Panc1 (cell line): ENCODE measurements around the gene TRIM64. TPM values are rescaled to one million over a fixed set of nuclear protein-coding genes. Genes with fewer than 3 reads are reported as not detected.
"Not testable (repeated sequence)": the region's sequence is repeated elsewhere in the genome, so short reads cannot be mapped to it uniquely, and the experiment has no call there.

Experiments
- ATAC-seq: fragments of 200-7000 bp; cut with Tn5 transposase; 2 replicates; pipeline ENCODE4 v1.9.1; 2020; ENCODE audit warnings: mild to moderate bottlenecking, moderate library complexity
- Bru-seq: library from RNA; stranded (reverse); fragments of 400-500 nt; gene quantifications from one replicate; lab custom pipeline; 2021; lab: Mats Ljungman, UMichigan
- BruChase-seq, 2 experiments: library from RNA; stranded (reverse); fragments of 400-500 nt; gene quantifications; one replicate each; lab custom pipeline; 2021; lab: Mats Ljungman, UMichigan
- BruUV-seq: library from RNA; stranded (reverse); fragments of 400-500 nt; replicated peaks from 2 replicates; lab custom pipeline; 2021; lab: Mats Ljungman, UMichigan
- CTCF ChIA-PET: fragments of 300-600 bp; sonication (Branson Sonifier 250); formaldehyde crosslinking; loops from one replicate; lab custom pipeline; 2022; ENCODE audit warnings: antibody characterized with exemption; lab: Charles Lee
- POLR2A ChIA-PET: fragments of 300-600 bp; sonication (Branson Sonifier 250); formaldehyde crosslinking; loops from one replicate; lab custom pipeline; 2022; ENCODE audit warnings: antibody characterized with exemption; lab: Charles Lee
- DNase-seq: peaks from one replicate; pipeline ENCODE4 v3.0.0-alpha.2; 2010; ENCODE audit warnings: low read depth, low spot score
- H3K27ac ChIP-seq: 2 replicates; pipeline ENCODE4 v1.5.1; 2011; ENCODE audit warnings: mild to moderate bottlenecking, low read length, inconsistent platforms
- H3K27me3 ChIP-seq: fragments of 200-500 bp; sonication (Bioruptor generic); 2 replicates; pipeline ENCODE4 v1.6.0; 2014; ENCODE audit warnings: low read length, inconsistent platforms; ENCODE audit not compliant: control insufficient read depth, insufficient read depth
- H3K36me3 ChIP-seq: fragments of 200-500 bp; sonication (Bioruptor generic); 2 replicates; pipeline ENCODE4 v1.5.1; 2014; ENCODE audit warnings: inconsistent platforms, mild to moderate bottlenecking, low read length, moderate library complexity; ENCODE audit not compliant: control insufficient read depth, insufficient read depth
- H3K4me1 ChIP-seq: 2 replicates; pipeline ENCODE4 v1.5.1; 2011; ENCODE audit warnings: inconsistent platforms, mild to moderate bottlenecking, low read length, moderate library complexity; ENCODE audit not compliant: control insufficient read depth, insufficient read depth
- H3K4me3 ChIP-seq, 2 experiments: 2 replicates each; pipeline ENCODE4 v1.5.1; 2011 to 2012; ENCODE audit warnings: low read depth in 2 of 2, low read length in 2 of 2, mild to moderate bottlenecking in 2 of 2, inconsistent platforms in 1 of 2, moderate library complexity in 1 of 2
- H3K9me3 ChIP-seq: fragments of 200-500 bp; sonication (Bioruptor generic); 2 replicates; pipeline ENCODE4 v1.5.1; 2014; ENCODE audit warnings: low read depth, mild to moderate bottlenecking, inconsistent platforms, low read length, moderate library complexity; ENCODE audit not compliant: control insufficient read depth, insufficient read depth
- POLR2AphosphoS5 ChIP-seq: IDR thresholded peaks from 2 replicates; pipeline ENCODE4 v1.6.1; 2012; ENCODE audit warnings: mild to moderate bottlenecking, low read depth, low read length, moderate library complexity
- SIN3A ChIP-seq: IDR thresholded peaks from 2 replicates; pipeline ENCODE4 v1.6.1; 2012; ENCODE audit warnings: low read depth, mild to moderate bottlenecking, low read length, moderate library complexity, borderline replicate concordance; ENCODE audit not compliant: insufficient read depth
- TCF7L2 ChIP-seq: IDR thresholded peaks from 2 replicates; pipeline ENCODE4 v1.6.1; 2011; ENCODE audit warnings: mild to moderate bottlenecking, low read depth, low read length, inconsistent platforms
- in situ Hi-C: cut with HindIII; loops from 2 replicates; pipeline ENCODE4 v1.10.0; 2016; ENCODE audit warnings: low sequenced_read_pairs, low pct_unique_long_range_greater_than_20kb
- intact Hi-C: fragments of 100-400 bp; cut with micrococcal nuclease; formaldehyde crosslinking; loops from one replicate; pipeline ENCODE4 v1.10.0; 2022; ENCODE audit not compliant: unreplicated experiment
- long read RNA-seq: library from polyadenylated mRNA; unstranded; transcript quantifications from one replicate; pipeline ENCODE4 v2.0.0, GENCODE V29; 2021; ENCODE audit not compliant: unreplicated experiment
- polyA plus RNA-seq: library from polyadenylated mRNA; unstranded; fragments of >200 nt; gene quantifications from one replicate; pipeline ENCODE4 v1.2.1, GENCODE V29; 2012; ENCODE audit warnings: missing spikeins; ENCODE audit not compliant: insufficient read length
- total RNA-seq: library from RNA; stranded (reverse); gene quantifications from one replicate; pipeline ENCODE4 v1.2.1, GENCODE V29; 2021; ENCODE audit not compliant: unreplicated experiment

TRIM64 gene, protein sequence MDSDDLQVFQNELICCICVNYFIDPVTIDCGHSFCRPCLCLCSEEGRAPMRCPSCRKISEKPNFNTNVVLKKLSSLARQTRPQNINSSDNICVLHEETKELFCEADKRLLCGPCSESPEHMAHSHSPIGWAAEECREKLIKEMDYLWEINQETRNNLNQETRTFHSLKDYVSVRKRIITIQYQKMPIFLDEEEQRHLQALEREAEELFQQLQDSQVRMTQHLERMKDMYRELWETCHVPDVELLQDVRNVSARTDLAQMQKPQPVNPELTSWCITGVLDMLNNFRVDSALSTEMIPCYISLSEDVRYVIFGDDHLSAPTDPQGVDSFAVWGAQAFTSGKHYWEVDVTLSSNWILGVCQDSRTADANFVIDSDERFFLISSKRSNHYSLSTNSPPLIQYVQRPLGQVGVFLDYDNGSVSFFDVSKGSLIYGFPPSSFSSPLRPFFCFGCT
- not detected for total RNA-seq
- not detected for polyA plus RNA-seq
- Bru-seq, nascent RNA: not detected
- BruChase-seq, experiment 1, labeled RNA remaining after a 2-hour chase: not detected
- BruChase-seq, experiment 2, labeled RNA remaining after a 6-hour chase: not detected
- long read RNA-seq: 0 reads

DNA sequence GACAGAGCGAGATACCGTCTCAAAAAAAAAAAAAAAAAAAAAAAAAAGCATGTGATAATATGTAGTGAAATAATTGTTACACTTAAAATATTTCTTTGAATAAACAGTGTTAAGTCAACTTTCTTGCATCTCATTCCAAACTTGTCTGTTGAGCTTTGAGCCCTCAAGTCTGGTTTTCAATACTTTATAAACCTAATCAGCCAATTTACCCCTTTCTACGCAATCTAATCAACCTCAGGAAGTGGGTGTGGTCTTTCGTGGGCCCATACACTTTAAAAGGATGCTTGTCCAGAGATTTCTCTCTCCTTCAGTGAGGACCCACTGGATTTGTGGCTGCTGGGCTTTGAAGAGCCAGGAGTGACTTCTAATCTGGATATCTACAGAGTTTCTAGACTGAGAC lies at the start of gene TRIM64:
TSS of gene TRIM64 (plus strand) at position 301 of the 400 bp plus-strand sequence. CDS start 2,467 bp downstream, outside the sequence.
- H3K36me3 ChIP-seq, BruUV-seq, H3K27ac ChIP-seq, H3K4me1 ChIP-seq, in situ Hi-C loops, CTCF ChIA-PET, DNase-seq, H3K4me3 ChIP-seq, intact Hi-C loops, H3K27me3 ChIP-seq, ATAC-seq, POLR2A ChIA-PET, H3K9me3 ChIP-seq: not testable (repeated sequence)

DNA sequence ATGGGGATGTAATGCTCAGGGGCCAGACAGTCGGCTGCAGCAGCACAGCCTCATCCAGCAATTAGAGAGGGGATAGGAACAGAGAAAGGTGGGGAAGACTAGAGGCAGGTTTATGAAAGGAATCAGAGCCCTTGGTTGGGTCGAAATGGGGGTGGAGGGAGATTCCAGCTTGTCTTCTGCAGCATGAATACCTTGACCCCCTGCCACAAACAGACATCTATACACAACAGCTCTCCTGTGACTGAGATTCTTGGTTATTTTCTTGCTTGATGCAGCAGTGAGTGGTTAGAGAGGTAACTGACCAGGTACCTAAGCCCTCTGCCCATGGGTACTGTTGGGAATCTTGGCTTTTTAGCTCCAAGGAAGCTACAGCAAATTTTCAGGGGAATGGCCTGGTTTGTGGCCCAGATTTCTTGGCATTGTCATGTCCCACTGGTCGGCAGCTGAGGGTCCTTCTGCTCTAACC lies 43.6 kb upstream of the TRIM64 start, which contains the start of gene TRIM49D1:
TSS of gene TRIM49D1 (minus strand) at position 51 of the 466 bp plus-strand sequence. CDS start 4,535 bp downstream, outside the sequence.
- CTCF ChIA-PET: no interaction called here
- H3K4me1 ChIP-seq: no peaks in the 10 kb centered on the region
- in situ Hi-C loops (no loop called here), intact Hi-C loops (no loop called here)
- H3K27ac ChIP-seq: no peak within 1 kb of the TSS
- H3K4me3 ChIP-seq: no peak within 1 kb of the TSS
- H3K27me3 ChIP-seq: no peaks in the 10 kb centered on the region
- no TSS peak for BruUV-seq
- ATAC-seq (no peak), DNase-seq (no peak)
- H3K9me3 ChIP-seq: no peaks in the 10 kb centered on the region
- TF ChIP-seq POLR2AphosphoS5 (no peak), SIN3A (no peak), TCF7L2 (no peak)
- POLR2A ChIA-PET: no interaction called here
- no peaks in the 10 kb centered on the region for H3K36me3 ChIP-seq

DNA sequence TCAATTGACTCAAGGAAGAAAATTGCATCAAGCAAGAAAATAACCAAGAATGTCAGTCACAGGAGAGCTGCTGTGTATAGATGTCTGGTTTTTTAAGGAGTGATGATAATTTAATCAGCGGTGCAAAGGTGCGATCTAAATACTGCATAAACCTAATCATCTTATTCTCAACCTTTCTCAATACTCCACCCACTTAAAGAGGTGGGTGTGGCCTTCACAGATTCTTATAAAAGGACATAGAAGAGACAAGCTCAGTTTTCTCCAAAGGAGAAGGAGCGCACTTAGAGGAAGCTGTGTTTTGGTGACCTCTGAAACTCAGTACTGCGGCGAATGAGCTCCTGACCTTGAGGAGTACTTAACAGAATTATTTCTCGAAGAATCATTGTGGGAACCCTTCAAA lies 42.1 kb upstream of the TRIM64 start, which contains the start of gene TRIM49D2:
TSS of gene TRIM49D2 (plus strand) at position 301 of the 400 bp plus-strand sequence. CDS start 2,698 bp downstream, outside the sequence.
- intact Hi-C loops, POLR2A ChIA-PET, ATAC-seq: not testable (repeated sequence)

DNA sequence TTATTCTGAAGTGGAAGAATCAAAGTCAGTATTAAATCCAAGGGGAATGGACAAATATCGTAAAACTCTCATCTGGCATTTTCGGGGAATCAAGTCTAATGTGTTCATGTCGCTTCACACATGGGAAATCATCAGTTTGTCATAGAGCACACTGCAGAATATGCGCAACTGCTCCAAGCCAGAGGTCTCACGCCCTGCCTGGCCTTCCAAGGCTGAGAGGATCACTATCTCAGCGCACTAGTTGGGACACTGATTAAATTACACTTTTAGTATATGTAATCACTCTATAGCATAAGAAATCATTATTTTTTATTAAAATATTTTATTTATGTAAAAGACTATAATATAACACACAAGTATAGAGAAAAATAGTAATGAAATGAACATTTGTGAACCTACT lies 5.0 kb upstream of the TRIM64 start:
- H3K4me1 ChIP-seq, H3K36me3 ChIP-seq, DNase-seq, BruUV-seq, H3K9me3 ChIP-seq, ATAC-seq, CTCF ChIA-PET, H3K4me3 ChIP-seq, H3K27ac ChIP-seq, intact Hi-C loops, H3K27me3 ChIP-seq, in situ Hi-C loops, POLR2A ChIA-PET: not testable (repeated sequence)

More for the DNA sequence above, 42.1 kb upstream of the TRIM64 start, which contains the start of gene TRIM49D2:
- H3K9me3 ChIP-seq, H3K27me3 ChIP-seq, H3K4me3 ChIP-seq, H3K36me3 ChIP-seq, H3K4me1 ChIP-seq, H3K27ac ChIP-seq, CTCF ChIA-PET, DNase-seq, in situ Hi-C loops, BruUV-seq: not testable (repeated sequence)

Other genes starting within 250 kb of the TRIM64 start
- not detected for gene TRIM49, start 157.5 kb upstream of the TRIM64 start, total RNA-seq
- gene TRIM64B, start 87.5 kb upstream of the TRIM64 start, total RNA-seq: not detected
- not detected for gene TRIM49D1, start 43.8 kb upstream of the TRIM64 start, total RNA-seq
- gene TRIM49D2, start 42.0 kb upstream of the TRIM64 start, total RNA-seq: not detected
- not detected for gene TRIM49C, start 65.1 kb downstream of the TRIM64 start, total RNA-seq
- gene UBTFL1, start 119.9 kb downstream of the TRIM64 start, total RNA-seq: not detected
- gene NAALAD2, start 168.6 kb downstream of the TRIM64 start, total RNA-seq: not detected